Stimulated activated CD4-positive, alpha-beta T cell treated with anti-CD3 and anti-CD28 coated beads, Interleukin-2, amount 100 ng/mL, for 48 hours (primary cell): ENCODE data around the gene DLG2.
"Not testable (repeated sequence)": the region's sequence is repeated elsewhere in the genome, so short reads cannot be mapped to it uniquely, and the experiment has no call there.

ENCODE experiments used
- DNase-seq, 2 donors: peaks; one replicate each; pipeline ENCODE4 v3.0.0-alpha.2; 2020

Gene DLG2

DNA sequence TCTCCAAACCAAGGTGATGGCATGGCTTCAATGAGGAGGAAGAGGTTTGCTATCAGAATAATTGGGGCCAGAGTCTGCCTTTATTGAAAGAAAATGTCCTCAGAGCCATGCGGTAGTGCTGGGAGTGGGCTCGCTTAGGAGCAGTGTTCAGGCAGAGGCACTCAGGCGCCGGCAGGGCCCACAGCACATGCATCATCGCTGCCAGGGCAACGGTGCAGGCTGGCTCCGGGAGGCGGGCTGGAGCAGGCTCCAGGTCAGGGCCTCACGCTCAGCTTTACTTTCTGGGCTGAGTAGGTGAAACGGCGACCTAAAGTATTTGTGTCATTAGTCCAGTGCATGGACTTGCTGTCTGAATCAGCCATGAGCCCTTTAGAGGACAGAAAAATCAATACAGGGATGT lies 2171.1 kb downstream of the DLG2 start:
- no peak for DNase-seq

- DNase-seq, result no peak
These were observed 2171.8 kb downstream of the DLG2 start for GRCh38 chr11:83455356-83455755.

- DNase-seq, result no peak
These were observed 2172.5 kb downstream of the DLG2 start for GRCh38 chr11:83454674-83455073.

DNA sequence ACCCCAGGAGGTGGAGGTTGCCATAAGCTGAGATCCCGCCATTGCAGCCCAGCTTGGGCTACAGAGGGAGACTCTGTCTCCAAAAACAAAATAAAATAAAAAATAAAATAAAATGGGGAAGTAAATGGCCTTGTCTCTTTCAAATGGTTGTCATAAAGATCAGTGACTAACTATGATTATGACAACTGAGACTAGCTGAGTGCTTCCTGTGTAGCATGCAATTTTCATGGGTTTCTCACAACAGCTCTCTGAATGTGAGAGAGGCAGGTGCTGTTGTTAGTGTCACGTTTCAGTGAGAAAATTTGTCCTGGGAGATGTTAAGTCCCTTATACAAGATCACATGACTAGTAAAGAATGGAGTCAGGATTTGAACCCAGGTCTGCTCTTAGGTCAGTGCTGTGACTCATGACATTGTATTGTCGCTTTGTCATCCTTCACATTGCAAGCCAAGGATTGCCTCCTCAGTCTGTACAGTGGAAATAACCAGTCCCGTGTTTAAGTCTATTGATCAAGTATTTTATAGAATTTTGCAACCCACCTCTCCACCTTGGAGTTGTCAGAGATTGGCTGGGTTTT lies 2177.7 kb downstream of the DLG2 start:
- DNase-seq, result no peak

DNA sequence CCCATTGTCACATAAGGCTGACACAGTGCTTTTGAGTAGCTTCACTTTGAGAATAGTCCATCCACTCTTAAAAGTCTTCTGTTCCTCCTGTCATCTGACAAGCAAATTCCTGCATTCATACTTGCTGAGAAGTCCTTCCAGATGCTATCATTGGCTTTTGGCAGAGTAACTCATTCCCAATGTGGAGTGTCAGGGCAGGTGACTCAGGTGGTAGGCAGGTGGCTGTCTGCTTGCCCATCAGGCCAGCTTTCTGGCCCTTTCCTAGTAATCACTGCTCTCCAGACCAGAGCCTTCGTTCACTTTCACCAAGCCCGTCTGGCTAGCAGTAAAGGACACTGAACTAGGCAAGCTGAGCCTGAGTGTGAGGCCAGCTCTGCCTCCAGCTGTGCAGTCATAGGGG lies 2178.5 kb downstream of the DLG2 start:
- DNase-seq, result no peak

- DNase-seq, result not testable (repeated sequence)
These were observed 2183.3 kb downstream of the DLG2 start for GRCh38 chr11:83443880-83444279.

DNA sequence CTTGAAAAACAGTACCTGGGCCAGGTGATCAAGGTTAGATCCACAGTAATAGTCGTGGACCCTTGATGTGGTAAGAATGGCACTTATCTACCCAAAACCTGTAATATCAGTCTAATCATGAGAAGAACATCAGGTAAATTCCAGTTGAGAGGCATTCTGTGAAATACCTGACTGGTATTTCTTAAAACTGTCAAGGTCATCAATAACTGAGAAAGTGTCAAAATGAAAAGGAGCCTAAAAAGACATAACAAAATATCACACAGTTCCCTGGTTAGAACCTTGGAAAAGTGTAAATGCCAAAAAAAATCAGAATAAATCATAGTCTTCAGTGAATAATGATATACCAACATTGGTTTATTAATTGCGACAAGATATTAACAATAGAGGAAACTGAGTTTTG lies 2185.5 kb downstream of the DLG2 start:
- DNase-seq, result no peak

- DNase-seq, result no peak
These were observed 2186.0 kb downstream of the DLG2 start for GRCh38 chr11:83441171-83441570.

DNA sequence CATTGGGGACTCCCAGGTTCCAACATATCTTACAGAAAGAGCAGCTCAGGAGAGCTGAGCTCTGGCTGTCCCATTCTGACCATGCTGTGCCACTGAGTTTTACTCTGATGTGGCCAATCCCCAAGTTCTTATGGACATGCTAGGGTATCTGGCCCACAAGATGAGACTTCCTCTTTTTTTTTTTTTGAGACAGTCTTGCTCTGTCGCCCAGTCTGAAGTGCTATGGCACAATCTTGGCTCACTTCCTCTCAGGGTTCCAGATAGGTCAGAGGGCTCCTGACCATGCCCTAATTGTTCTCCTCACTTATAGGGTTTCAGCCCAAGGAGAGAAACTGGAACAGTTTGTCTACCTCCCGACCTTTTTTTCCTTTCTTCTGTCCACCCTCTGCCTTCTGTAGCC lies 2188.7 kb downstream of the DLG2 start:
- DNase-seq, result no peak

DNA sequence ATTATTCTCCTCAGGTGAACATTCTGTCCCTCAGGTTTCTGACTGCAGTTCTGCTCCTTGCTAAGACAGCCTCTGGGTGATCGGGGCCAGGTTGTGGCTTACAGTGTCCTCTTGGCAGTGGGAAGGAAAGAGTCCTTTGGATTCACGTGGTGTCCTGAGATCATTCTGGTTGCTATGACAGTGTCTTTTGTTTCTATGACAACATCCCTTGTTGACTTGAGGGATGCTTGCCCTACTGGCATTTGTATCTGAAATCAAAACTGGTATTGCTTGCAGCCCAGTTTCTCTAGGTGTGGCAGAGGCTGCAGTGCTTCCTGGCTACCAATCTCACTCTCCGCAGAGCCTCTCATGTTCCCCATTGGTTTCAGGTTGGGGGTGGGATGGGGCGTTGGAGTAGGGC lies 2189.2 kb downstream of the DLG2 start:
- DNase-seq, result no peak

DNA sequence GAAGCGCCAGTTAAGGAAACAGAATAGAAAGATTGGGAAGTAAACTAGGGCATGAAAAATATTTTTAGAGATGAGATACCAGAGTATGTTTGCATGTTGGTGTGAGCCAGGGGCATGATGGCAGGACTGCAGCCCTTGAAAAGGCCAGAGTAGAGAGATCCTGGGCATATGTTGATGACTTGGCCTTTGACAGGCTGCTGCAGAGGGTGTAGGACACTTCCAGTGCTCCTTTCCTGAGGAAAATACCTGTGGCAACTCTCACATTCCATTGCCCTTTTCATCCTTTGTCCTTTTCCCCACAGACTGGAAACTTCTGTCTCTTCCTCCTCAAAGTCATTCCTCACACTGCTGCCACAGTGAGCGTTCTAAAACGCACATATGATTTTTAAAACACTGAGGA lies 2190.3 kb downstream of the DLG2 start:
- no peak for DNase-seq

DNA sequence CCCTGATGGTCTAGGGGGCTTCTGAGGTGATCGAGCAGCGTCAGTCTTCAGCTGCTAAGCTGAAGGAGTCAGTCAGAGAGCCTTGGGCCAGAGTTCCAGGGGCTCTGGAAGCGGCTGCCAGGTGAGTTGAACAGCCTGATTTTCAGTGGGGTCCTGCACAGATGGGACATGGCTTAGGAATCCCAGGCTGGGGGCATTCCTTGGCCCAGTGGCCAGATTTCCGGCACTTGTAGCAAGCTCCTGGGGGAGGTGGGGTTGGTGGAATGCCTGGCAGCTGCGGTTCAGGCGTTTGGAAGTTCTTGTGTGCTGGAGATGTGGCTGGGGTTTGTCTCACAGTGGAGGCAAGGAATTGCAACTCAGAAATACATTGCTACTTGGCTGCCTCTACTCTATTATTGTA lies 2192.3 kb downstream of the DLG2 start:
- DNase-seq, result not testable (repeated sequence)

GRCh38 chr11:83427943-83428342 lies 2199.2 kb downstream of the DLG2 start:
- no peak for DNase-seq

DNA sequence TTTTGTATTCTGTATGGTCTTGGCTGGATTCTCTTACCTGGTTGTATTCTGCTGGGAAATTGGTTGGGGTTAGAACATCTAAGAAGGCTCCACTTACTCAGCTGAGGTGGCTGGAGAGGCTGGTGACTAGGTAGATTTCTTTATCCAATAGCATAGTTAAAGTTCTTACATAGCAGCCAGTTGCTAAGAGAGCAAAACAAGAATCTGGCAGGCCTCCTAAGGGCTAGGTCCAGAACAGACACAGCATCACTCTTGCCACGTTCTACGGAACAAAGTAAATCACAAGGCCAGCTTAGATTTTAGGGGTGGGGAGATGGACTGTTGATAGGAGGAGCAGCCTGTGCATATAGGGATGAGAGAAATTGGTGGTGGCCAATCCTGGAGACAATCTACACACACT lies 2199.6 kb downstream of the DLG2 start:
- no peak for DNase-seq

GRCh38 chr11:83425137-83425466 lies 2202.0 kb downstream of the DLG2 start:
- DNase-seq, result no peak

- DNase-seq, result no peak
These were observed 2202.6 kb downstream of the DLG2 start for GRCh38 chr11:83424376-83425136.

DNA sequence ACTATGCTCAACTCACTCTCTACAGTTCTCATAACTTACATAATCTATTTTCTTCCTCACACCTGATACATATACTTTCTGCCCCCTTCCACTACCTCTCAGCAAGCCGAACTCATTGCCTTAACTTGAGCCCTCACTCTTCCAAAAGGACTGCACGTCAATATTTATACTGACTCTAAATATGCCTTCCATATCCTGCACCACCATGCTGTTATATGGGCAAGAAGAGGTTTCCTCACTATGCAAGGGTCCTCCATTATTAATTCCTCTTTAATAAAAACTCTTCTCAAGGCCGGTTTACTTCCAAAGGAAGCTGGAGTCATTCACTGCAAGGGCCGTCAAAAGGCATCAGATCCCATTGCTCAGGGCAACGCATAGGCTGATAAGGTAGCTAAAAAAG lies 2204.5 kb downstream of the DLG2 start:
- not testable (repeated sequence) for DNase-seq

- DNase-seq, result no peak
These were observed 2216.3 kb downstream of the DLG2 start for GRCh38 chr11:83410605-83411565.

GRCh38 chr11:83409891-83410290 lies 2217.3 kb downstream of the DLG2 start:
- no peak for DNase-seq

DNA sequence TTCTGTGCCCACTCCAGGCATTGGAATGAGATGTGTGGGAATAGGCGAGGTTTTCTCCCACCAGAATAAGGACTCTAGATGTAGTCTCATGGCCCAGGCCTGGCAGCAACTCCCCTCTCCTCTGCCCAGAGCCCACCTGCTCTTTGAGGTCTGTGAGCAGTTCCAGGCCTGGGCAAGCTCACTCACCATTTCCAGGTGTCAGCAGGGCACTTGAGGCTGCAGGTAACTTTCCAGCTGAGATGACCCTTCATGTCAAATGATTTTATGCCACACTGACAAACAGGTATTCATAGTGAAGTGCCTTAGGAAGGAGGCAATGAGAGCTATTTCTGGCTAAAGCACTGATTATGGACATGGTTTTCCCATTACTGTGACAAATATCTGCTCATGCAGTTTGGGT lies 2217.7 kb downstream of the DLG2 start:
- DNase-seq, result no peak

DNA sequence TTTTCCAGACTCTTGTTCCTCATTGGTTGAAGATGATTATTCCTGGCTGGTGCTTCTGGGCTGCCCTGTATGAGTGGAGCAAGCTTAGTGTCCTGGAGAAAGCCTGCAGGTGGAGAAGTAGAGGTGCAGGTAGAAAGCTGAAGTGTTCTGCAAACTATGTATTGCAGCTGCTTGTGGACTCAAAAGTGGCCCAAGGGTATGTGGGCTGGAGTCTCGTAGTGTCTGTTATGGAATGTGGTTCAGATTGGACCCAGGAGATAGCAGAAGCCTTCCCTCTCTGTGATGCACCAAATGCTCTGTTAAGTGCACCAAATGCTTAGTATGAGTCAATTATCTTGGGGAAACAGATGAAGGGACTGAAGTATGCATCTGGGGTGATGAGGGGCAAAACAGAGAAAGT lies 2218.2 kb downstream of the DLG2 start:
- DNase-seq, result no peak
